Uterus (tissue), 4 donors: ENCODE data around the gene TOGARAM1. TPM values are rescaled to one million over a fixed set of nuclear protein-coding genes. Genes with fewer than 3 reads are reported as not detected.
A peak's percentile ranks its signal among the peaks of the same experiment; 100 is the strongest.

Experiments
- DNase-seq, 2 donors: peaks; one replicate each; pipeline ENCODE4 v3.0.0-alpha.2; 2019 to 2020
- H3K27ac ChIP-seq, 2 donors: fragments of 200-600 bp; sonication (generic); 1 replicate in 1 of 2; 2 replicates in 1 of 2; pipeline ENCODE4 v1.5.1; 2016 to 2018
- H3K27me3 ChIP-seq, 2 donors: fragments of 200-600 bp; sonication (generic); one replicate each; pipeline ENCODE4 v1.5.1; 2018 to 2019; ENCODE audit warnings: control low read depth in 1 of 2
- H3K36me3 ChIP-seq, 2 donors: fragments of 200-600 bp; sonication (generic); one replicate each; pipeline ENCODE4 v1.5.1; 2019; ENCODE audit warnings: control low read depth in 1 of 2
- H3K4me1 ChIP-seq, 2 donors: fragments of 200-600 bp; sonication (generic); one replicate each; pipeline ENCODE4 v1.5.1; 2018 to 2019; ENCODE audit warnings: control low read depth in 1 of 2
- H3K4me3 ChIP-seq, 2 donors: fragments of 200-600 bp; sonication (generic); 1 replicate in 1 of 2; 2 replicates in 1 of 2; pipeline ENCODE4 v1.5.1; 2018 to 2019; ENCODE audit warnings: mild to moderate bottlenecking in 1 of 2
- H3K9me3 ChIP-seq, 2 donors: fragments of 200-600 bp; sonication (generic); one replicate each; pipeline ENCODE4 v1.5.1; 2019; ENCODE audit warnings: control low read depth in 1 of 2
- CTCF ChIP-seq, 4 experiments: fragments of 200-600 bp in 2 of 4; fragments of 450-650 bp in 2 of 4; sonication (generic) in 2 of 4; IDR thresholded peaks; one replicate each; pipeline ENCODE4 v1.5.1; 2016 to 2019; ENCODE audit warnings: antibody characterized with exemption in 4 of 4, mild to moderate bottlenecking in 2 of 4, moderate library complexity in 1 of 4
- POLR2A ChIP-seq, 2 donors: fragments of 450-650 bp; IDR thresholded peaks; one replicate each; pipeline ENCODE4 v1.6.1; 2016; ENCODE audit warnings: antibody characterized with exemption in 2 of 2, mild to moderate bottlenecking in 1 of 2, moderate library complexity in 1 of 2
- intact Hi-C: fragments of 100-400 bp; cut with DNase I; formaldehyde crosslinking; loops from one replicate; pipeline ENCODE4 v1.15.1; 2023; ENCODE audit warnings: low total_unique reads
- total RNA-seq, 4 donors: library from RNA; depleted of rRNA in 3 of 4; stranded (reverse); fragments of >200 nt in 3 of 4; gene quantifications; one replicate each; pipeline versions ENCODE4 v1.1.0 to v1.2.4, GENCODE V29; 2014 to 2023
- donor health status: DM: yes; HTN: yes; CAD: no.

Gene TOGARAM1
- total RNA-seq, 4 donors from 2014 or later, result 10.9 to 56.5 (median 31.7) TPM

DNA sequence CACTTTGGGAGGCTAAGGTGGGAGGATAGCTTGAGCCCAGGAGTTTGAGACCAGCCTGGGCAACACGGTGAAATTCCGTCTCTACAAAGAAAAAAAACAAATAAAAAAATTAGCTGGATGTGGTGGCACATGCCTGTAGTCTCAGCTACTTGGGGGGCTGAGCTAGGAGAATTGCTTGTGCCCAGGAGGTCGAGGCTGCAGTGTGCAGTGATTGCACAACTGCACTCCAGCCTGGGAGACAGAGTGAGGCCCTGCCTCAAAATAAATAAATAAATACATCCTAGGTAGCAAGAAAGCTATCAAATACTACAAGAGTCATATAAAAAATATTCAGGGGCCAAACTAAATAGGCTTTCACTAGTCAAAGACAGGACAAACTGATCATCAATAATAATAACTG, 6.5 kb upstream of the TOGARAM1 start:
- H3K4me1 ChIP-seq, result peaks cover 3 to 10% of the 10 kb centered on the region in 2 donors
- TF ChIP-seq CTCF (IDR thresholded peaks at IDR 0.05) (no peak), POLR2A (IDR thresholded peaks at IDR 0.05) (no peak)
- intact Hi-C loops, result no loop called here
- no peaks in the 10 kb centered on the region for H3K27me3 ChIP-seq
- H3K9me3 ChIP-seq, result no peaks in the 10 kb centered on the region
- no peak overlapping the region for H3K27ac ChIP-seq
- no peaks in the 10 kb centered on the region for H3K36me3 ChIP-seq
- no peak overlapping the region for H3K4me3 ChIP-seq
- no peak for DNase-seq

GRCh38 chr14:44956866-44957265, 5.1 kb upstream of the TOGARAM1 start:
- peaks cover 3 to 10% of the 10 kb centered on the region in 2 donors for H3K4me1 ChIP-seq

GRCh38 chr14:44959538-44959937, 2.5 kb upstream of the TOGARAM1 start:
- Histone ChIP-seq H3K27ac (no peak overlapping the region), H3K4me1 (peaks cover 3 to 10% of the 10 kb centered on the region in 2 donors), H3K36me3 (no peaks in the 10 kb centered on the region), H3K9me3 (no peaks in the 10 kb centered on the region), H3K27me3 (no peaks in the 10 kb centered on the region), H3K4me3 (peak overlapping the region in 1 of 2 donors; percentile 66)
- intact Hi-C loops, result no loop called here
- no peak for DNase-seq
- TF ChIP-seq POLR2A (IDR thresholded peaks at IDR 0.05) (no peak), CTCF (IDR thresholded peaks at IDR 0.05) (no peak)

More at GRCh38 chr14:44956866-44957265, 5.1 kb upstream of the TOGARAM1 start:
- no peak for DNase-seq
- no peak overlapping the region for H3K27ac ChIP-seq
- no peaks in the 10 kb centered on the region for H3K27me3 ChIP-seq
- TF ChIP-seq POLR2A (IDR thresholded peaks at IDR 0.05) (no peak), CTCF (IDR thresholded peaks at IDR 0.05) (no peak)
- no peaks in the 10 kb centered on the region for H3K36me3 ChIP-seq
- intact Hi-C loops, result no loop called here
- no peaks in the 10 kb centered on the region for H3K9me3 ChIP-seq
- no peak overlapping the region for H3K4me3 ChIP-seq

GRCh38 chr14:44960146-44960545, 1.8 kb upstream of the TOGARAM1 start:
- Histone ChIP-seq H3K4me3 (peak overlapping the region in 1 of 2 donors; percentile 66), H3K27ac (peak overlapping the region in 1 of 2 donors; percentile 86), H3K4me1 (peaks cover 3 to 10% of the 10 kb centered on the region in 2 donors), H3K27me3 (no peaks in the 10 kb centered on the region), H3K36me3 (no peaks in the 10 kb centered on the region), H3K9me3 (no peaks in the 10 kb centered on the region)
- no peak for DNase-seq
- no peak for TF ChIP-seq POLR2A (IDR thresholded peaks at IDR 0.05)
- TF ChIP-seq CTCF (IDR thresholded peaks at IDR 0.05), result no peak
- intact Hi-C loops, result loop anchor here (10.0 kb wide), 1 partner anchor 65 kb away; a partner anchor contains a TSS

DNA sequence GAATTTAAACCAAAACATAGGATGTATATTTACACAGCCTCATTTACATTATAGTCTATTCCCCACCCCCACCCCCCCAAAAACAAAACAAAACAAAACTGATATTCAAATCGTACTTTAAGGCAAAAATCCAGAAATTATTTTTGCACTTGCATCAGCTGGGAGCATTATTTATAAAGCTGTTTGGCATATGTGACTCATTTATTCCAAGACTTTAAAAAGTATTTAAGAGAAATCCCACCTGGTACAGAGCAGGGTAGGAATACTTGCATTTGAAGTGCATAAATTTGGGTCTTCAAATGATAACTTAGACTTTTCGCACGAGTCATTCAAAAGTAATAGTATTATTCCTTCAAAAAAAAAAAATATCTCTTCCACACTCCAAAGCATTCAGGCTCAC, 1.3 kb upstream of the TOGARAM1 start:
- H3K27me3 ChIP-seq, result no peaks in the 10 kb centered on the region
- H3K4me3 ChIP-seq, result peak overlapping the region; percentile 66 to 75
- intact Hi-C loops, result loop anchor here (10.0 kb wide), 1 partner anchor 66 kb away; a partner anchor contains a TSS
- peak overlapping the region; percentile 86 to 91 for H3K27ac ChIP-seq
- no peak for TF ChIP-seq POLR2A (IDR thresholded peaks at IDR 0.05)
- no peak for TF ChIP-seq CTCF (IDR thresholded peaks at IDR 0.05)
- no peaks in the 10 kb centered on the region for H3K36me3 ChIP-seq
- DNase-seq, result no peak
- H3K9me3 ChIP-seq, result no peaks in the 10 kb centered on the region
- H3K4me1 ChIP-seq, result peaks cover 3 to 10% of the 10 kb centered on the region in 2 donors
